Right lobe of liver (tissue), 6 donors: ENCODE results near the gene NPR3. TPM values are rescaled to one million over a fixed set of nuclear protein-coding genes. Genes with fewer than 3 reads are reported as not detected.

ENCODE experiments used
- ATAC-seq, 4 donors: fragments of 200-7000 bp; cut with Tn5 transposase; one replicate each; pipeline ENCODE4 v1.9.1; 2020; ENCODE audit warnings: mild to moderate bottlenecking in 4 of 4, moderate library complexity in 4 of 4
- DNase-seq, 3 donors: peaks; one replicate each; pipeline ENCODE4 v3.0.0-alpha.2; 2020
- H3K27ac ChIP-seq, 3 donors: fragments of 200-600 bp; one replicate each; pipeline ENCODE4 v1.8.0; 2022
- H3K27me3 ChIP-seq, 2 donors: fragments of 200-600 bp; one replicate each; pipeline ENCODE4 v1.8.0; 2022
- H3K36me3 ChIP-seq, 4 donors: fragments of 200-600 bp; sonication (generic) in 1 of 4; one replicate each; pipeline versions ENCODE4 v1.5.1 to v1.8.0; 2017 to 2022; ENCODE audit warnings: control low read depth in 1 of 4
- H3K4me1 ChIP-seq, 4 donors: fragments of 200-600 bp; sonication (generic) in 1 of 4; one replicate each; pipeline versions ENCODE4 v1.5.1 to v1.8.0; 2017 to 2022; ENCODE audit warnings: control low read depth in 1 of 4
- H3K4me3 ChIP-seq, 3 donors: fragments of 200-600 bp; one replicate each; pipeline ENCODE4 v1.8.0; 2022
- H3K9me3 ChIP-seq, 4 donors: fragments of 200-600 bp; sonication (generic) in 1 of 4; one replicate each; pipeline versions ENCODE4 v1.5.1 to v1.8.0; 2017 to 2022; ENCODE audit warnings: control low read depth in 1 of 4
- CTCF ChIP-seq, 4 donors: fragments of 200-600 bp in 3 of 4; fragments of 450-650 bp in 1 of 4; IDR thresholded peaks; one replicate each; pipeline versions ENCODE4 v1.5.1 to v1.8.0; 2016 to 2022; ENCODE audit warnings: antibody characterized with exemption in 4 of 4, mild to moderate bottlenecking in 2 of 4
- POLR2A ChIP-seq: fragments of 450-650 bp; IDR thresholded peaks from one replicate; pipeline ENCODE4 v1.6.1; 2017; ENCODE audit warnings: antibody characterized with exemption, mild to moderate bottlenecking
- WGBS: methylation state at CpG from one replicate; pipeline ENCODE4 v1.1.6; 2018; ENCODE audit warnings: low coverage, low lambda C conversion rate; ENCODE audit not compliant: insufficient coverage; ENCODE audit errors: missing lambda C conversion rate; 5-methylcytosine and 5-hydroxymethylcytosine counted together
- intact Hi-C, 2 donors: fragments of 100-400 bp; cut with DNase I; formaldehyde crosslinking; loops; one replicate each; pipeline versions ENCODE4 v1.11.2 to v1.14.1; 2022
- total RNA-seq, 6 experiments: library from RNA; depleted of rRNA in 2 of 6; stranded (reverse); fragments of >200 nt in 2 of 6; fragmentation: NEBNext Ultra II Directional in 3 of 6; extraction: Animal tissue kit (Norgen Biotek cat#: 25700) in 3 of 6; gene quantifications; one replicate each; pipeline versions ENCODE4 v1.1.0 to v1.2.4, GENCODE V29; 2016 to 2023
- donor health status: DM: no; HTN: yes; CAD: no.
- donor health status: DM: no; HTN: no; CAD: no.
- donor health status: DM: no; HTN: no; CAD: no.
- donor health status: DM: no; HTN: yes; CAD: no.
- donor health status: DM: no; HTN: yes; CAD: no.

The NPR3 gene
- total RNA-seq, 6 experiments from 2014 or later = 0.98 to 3.2 (median 2.4) TPM

GRCh38 chr5:32836176-32836575 is 125.1 kb downstream of the NPR3 start:
- DNase-seq (no peak), ATAC-seq (no peak)
- no peak for TF ChIP-seq CTCF (IDR thresholded peaks at IDR 0.05)
- TF ChIP-seq POLR2A = no peak
- 64% methylated on average over 5 of the region's 5 CpGs for WGBS
- Histone ChIP-seq H3K4me1 (peaks cover 0 to 6% (median 0%) of the 10 kb centered on the region in 4 donors), H3K9me3 (no peaks in the 10 kb centered on the region), H3K4me3 (no peak overlapping the region), H3K27me3 (no peaks in the 10 kb centered on the region), H3K36me3 (no peaks in the 10 kb centered on the region), H3K27ac (no peak overlapping the region)
- intact Hi-C loops = no loop called here

- 80% methylated on average over 4 of the region's 4 CpGs for WGBS
- no peak for DNase-seq
- Histone ChIP-seq H3K27me3 (no peaks in the 10 kb centered on the region), H3K4me3 (no peak overlapping the region), H3K9me3 (no peaks in the 10 kb centered on the region), H3K27ac (no peak overlapping the region), H3K4me1 (no peaks in the 10 kb centered on the region), H3K36me3 (no peaks in the 10 kb centered on the region)
- TF ChIP-seq POLR2A (no peak), CTCF (IDR thresholded peaks at IDR 0.05) (no peak)
- ATAC-seq = no peak
- intact Hi-C loops = no loop called here
Measured at GRCh38 chr5:32837211-32837610, 126.1 kb downstream of the NPR3 start.

GRCh38 chr5:32839106-32839505 is 128.0 kb downstream of the NPR3 start:
- intact Hi-C loops = no loop called here
- H3K27me3 ChIP-seq = no peaks in the 10 kb centered on the region
- WGBS = 80% methylated on average over 2 of the region's 2 CpGs
- no peak overlapping the region for H3K27ac ChIP-seq
- no peak overlapping the region for H3K4me3 ChIP-seq
- H3K4me1 ChIP-seq = no peaks in the 10 kb centered on the region
- no peaks in the 10 kb centered on the region for H3K9me3 ChIP-seq
- ATAC-seq (no peak), DNase-seq (no peak)
- no peaks in the 10 kb centered on the region for H3K36me3 ChIP-seq
- no peak for TF ChIP-seq CTCF (IDR thresholded peaks at IDR 0.05)
- TF ChIP-seq POLR2A = no peak

- DNase-seq (no peak), ATAC-seq (no peak)
- no peaks in the 10 kb centered on the region for H3K9me3 ChIP-seq
- intact Hi-C loops = no loop called here
- no peak overlapping the region for H3K4me3 ChIP-seq
- no peaks in the 10 kb centered on the region for H3K36me3 ChIP-seq
- no peaks in the 10 kb centered on the region for H3K27me3 ChIP-seq
- no peaks in the 10 kb centered on the region for H3K4me1 ChIP-seq
- no peak overlapping the region for H3K27ac ChIP-seq
- TF ChIP-seq CTCF (IDR thresholded peaks at IDR 0.05) = no peak
- TF ChIP-seq POLR2A = no peak
- WGBS = 98% methylated on average over 3 of the region's 3 CpGs
Measured at GRCh38 chr5:32840606-32841005, 129.5 kb downstream of the NPR3 start.

Other genes starting within 250 kb of the NPR3 start
- 100 to 1,000 TPM in 3 of 6 experiments, 10 to 100 TPM in 3; 52.5 to 124 (median 94.9) TPM for gene SUB1, start 125.8 kb upstream of the NPR3 start, total RNA-seq